RWPE2 (cell line): ENCODE data around the gene KLHL28.

Experiments
- ATAC-seq: fragments of 200-7000 bp; cut with Tn5 transposase; 3 replicates; pipeline ENCODE4 v1.9.1; 2021; ENCODE audit warnings: low read depth
- DNase-seq: peaks from one replicate; pipeline ENCODE4 v3.0.0-alpha.2; 2020; ENCODE audit warnings: low spot score
- H3K27ac ChIP-seq: fragments of 450-650 bp; 2 replicates; pipeline ENCODE4 v1.5.1; 2017; ENCODE audit warnings: mild to moderate bottlenecking; ENCODE audit not compliant: poor library complexity, severe bottlenecking
- H3K27me3 ChIP-seq: fragments of 250-450 bp; sonication (Bioruptor Pico); 2 replicates; pipeline ENCODE4 v1.5.1; 2021; ENCODE audit warnings: mild to moderate bottlenecking, moderate library complexity; ENCODE audit not compliant: insufficient read depth, poor library complexity, severe bottlenecking
- H3K36me3 ChIP-seq: fragments of 250-450 bp; sonication (Bioruptor Pico); 2 replicates; pipeline ENCODE4 v1.5.1; 2020; ENCODE audit warnings: low read depth, mild to moderate bottlenecking, moderate library complexity
- H3K4me1 ChIP-seq: fragments of 250-450 bp; sonication (Bioruptor Pico); 2 replicates; pipeline ENCODE4 v1.5.1; 2021; ENCODE audit warnings: mild to moderate bottlenecking, moderate library complexity; ENCODE audit not compliant: insufficient read depth, poor library complexity, severe bottlenecking
- H3K4me3 ChIP-seq: fragments of 250-450 bp; sonication (Bioruptor Pico); 2 replicates; pipeline ENCODE4 v1.5.1; 2021; ENCODE audit warnings: mild to moderate bottlenecking, moderate library complexity; ENCODE audit not compliant: severe bottlenecking
- H3K9me3 ChIP-seq: fragments of 250-450 bp; sonication (Bioruptor Pico); 2 replicates; pipeline ENCODE4 v1.5.1; 2021; ENCODE audit warnings: mild to moderate bottlenecking, moderate library complexity; ENCODE audit not compliant: severe bottlenecking
- CTCF ChIP-seq: fragments of 450-650 bp; IDR thresholded peaks from one replicate; pipeline ENCODE4 v1.5.1; 2017; ENCODE audit warnings: mild to moderate bottlenecking, moderate library complexity; ENCODE audit not compliant: poor library complexity, severe bottlenecking

KLHL28 gene

GRCh38 chr14:44966601-44967336 is 5.0 kb upstream of the KLHL28 start:
- DNase-seq (no peak), ATAC-seq (no peak)
- H3K27ac ChIP-seq = no peak overlapping the region
- peaks cover 5% of the 10 kb centered on the region for H3K4me1 ChIP-seq
- peaks cover 34% of the 10 kb centered on the region; the same call in 1 of the 2 replicates for H3K36me3 ChIP-seq
- no peak overlapping the region for H3K4me3 ChIP-seq
- no peaks in the 10 kb centered on the region for H3K9me3 ChIP-seq
- TF ChIP-seq CTCF = no peak
- no peaks in the 10 kb centered on the region for H3K27me3 ChIP-seq

GRCh38 chr14:44963775-44964380 is 2.1 kb upstream of the KLHL28 start:
- Histone ChIP-seq H3K4me3 (peak overlapping the region; percentile 63), H3K4me1 (peaks cover 12% of the 10 kb centered on the region), H3K36me3 (0 out of 2 replicates have a peak, but pooled peaks cover 16% of the 10 kb centered on the region), H3K27me3 (no peaks in the 10 kb centered on the region), H3K9me3 (no peaks in the 10 kb centered on the region), H3K27ac (no peak overlapping the region)
- ATAC-seq (no peak), DNase-seq (no peak)
- no peak for TF ChIP-seq CTCF

DNA sequence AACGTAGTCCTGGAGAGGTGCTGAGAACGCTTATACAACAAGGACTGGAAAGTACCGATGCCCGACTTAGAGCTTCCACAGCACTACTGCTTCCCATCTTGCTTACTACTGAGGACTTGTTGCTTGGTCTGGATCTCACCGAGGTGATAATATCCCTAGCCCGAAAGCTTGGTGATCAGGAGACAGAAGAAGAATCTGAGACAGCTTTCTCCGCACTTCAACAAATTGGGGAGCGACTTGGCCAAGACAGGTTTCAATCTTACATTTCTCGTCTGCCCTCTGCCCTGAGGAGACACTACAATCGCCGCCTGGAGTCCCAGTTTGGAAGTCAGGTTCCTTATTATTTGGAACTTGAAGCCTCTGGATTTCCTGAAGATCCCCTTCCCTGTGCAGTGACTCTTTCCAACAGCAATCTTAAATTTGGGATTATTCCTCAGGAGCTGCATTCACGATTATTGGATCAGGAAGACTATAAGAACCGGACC is 1.3 kb upstream of the KLHL28 start:
- Histone ChIP-seq H3K27me3 (no peaks in the 10 kb centered on the region), H3K36me3 (0 out of 2 replicates have a peak, but pooled peaks cover 10% of the 10 kb centered on the region), H3K4me3 (peak overlapping the region; percentile 63), H3K27ac (peak overlapping the region; percentile 62), H3K9me3 (no peaks in the 10 kb centered on the region), H3K4me1 (peaks cover 17% of the 10 kb centered on the region)
- TF ChIP-seq CTCF = no peak
- DNase-seq = no peak
- peak; percentile 3; the same call in 1 of the 3 replicates for ATAC-seq

DNA sequence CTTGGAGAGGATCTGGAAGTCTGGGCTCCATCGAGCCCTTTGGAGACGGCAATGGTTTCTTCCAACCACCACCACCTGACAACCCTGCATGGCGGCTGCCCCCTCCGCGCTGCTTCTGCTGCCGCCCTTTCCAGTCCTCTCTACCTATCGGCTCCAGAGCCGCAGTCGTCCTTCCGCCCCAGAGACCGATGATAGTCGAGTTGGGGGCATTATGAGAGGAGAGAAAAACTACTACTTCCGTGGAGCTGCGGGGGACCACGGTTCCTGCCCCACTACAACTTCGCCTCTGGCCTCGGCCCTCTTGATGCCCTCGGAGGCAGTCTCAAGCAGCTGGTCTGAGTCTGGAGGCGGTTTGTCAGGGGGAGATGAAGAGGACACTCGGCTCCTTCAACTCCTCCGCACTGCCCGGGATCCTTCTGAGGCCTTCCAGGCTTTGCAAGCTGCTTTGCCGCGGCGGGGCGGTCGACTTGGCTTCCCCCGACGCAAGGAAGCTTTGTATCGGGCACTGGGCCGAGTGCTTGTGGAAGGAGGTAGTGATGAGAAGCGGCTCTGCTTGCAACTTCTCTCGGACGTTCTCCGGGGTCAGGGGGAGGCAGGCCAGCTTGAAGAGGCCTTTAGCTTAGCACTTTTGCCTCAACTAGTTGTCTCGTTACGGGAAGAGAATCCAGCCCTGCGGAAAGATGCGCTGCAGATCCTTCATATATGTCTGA is 742 bp upstream of the KLHL28 start:
- Histone ChIP-seq H3K27me3 (no peaks in the 10 kb centered on the region), H3K4me3 (peak overlapping the region; percentile 63), H3K4me1 (peaks cover 15% of the 10 kb centered on the region), H3K36me3 (0 out of 2 replicates have a peak, but pooled peaks cover 5% of the 10 kb centered on the region), H3K9me3 (no peaks in the 10 kb centered on the region), H3K27ac (peak overlapping the region; percentile 62)
- no peak for TF ChIP-seq CTCF
- ATAC-seq = peak; percentile 35
- DNase-seq = peak; percentile 73
